IPS-NIHi11 (cell line): Measurements from ENCODE around the gene CEP43.
A peak's percentile ranks its signal among the peaks of the same experiment; 100 is the strongest.

Source experiments
- DNase-seq: peaks from one replicate; pipeline ENCODE4 v3.0.0; 2012; ENCODE audit warnings: mixed read lengths, low spot score

Gene CEP43

GRCh38 chr6:166966268-166966667, 32.9 kb upstream of the CEP43 start:
- DNase-seq = no peak

- DNase-seq = no peak
Observed at GRCh38 chr6:166969390-166970002, 29.7 kb upstream of the CEP43 start.

GRCh38 chr6:166970091-166970490, 29.1 kb upstream of the CEP43 start:
- no peak for DNase-seq

GRCh38 chr6:166970776-166971175, 28.4 kb upstream of the CEP43 start:
- no peak for DNase-seq

- no peak for DNase-seq
Observed at GRCh38 chr6:166971271-166971670, 27.9 kb upstream of the CEP43 start.

- no peak for DNase-seq
Observed at GRCh38 chr6:166972101-166972500, 27.1 kb upstream of the CEP43 start.

DNA sequence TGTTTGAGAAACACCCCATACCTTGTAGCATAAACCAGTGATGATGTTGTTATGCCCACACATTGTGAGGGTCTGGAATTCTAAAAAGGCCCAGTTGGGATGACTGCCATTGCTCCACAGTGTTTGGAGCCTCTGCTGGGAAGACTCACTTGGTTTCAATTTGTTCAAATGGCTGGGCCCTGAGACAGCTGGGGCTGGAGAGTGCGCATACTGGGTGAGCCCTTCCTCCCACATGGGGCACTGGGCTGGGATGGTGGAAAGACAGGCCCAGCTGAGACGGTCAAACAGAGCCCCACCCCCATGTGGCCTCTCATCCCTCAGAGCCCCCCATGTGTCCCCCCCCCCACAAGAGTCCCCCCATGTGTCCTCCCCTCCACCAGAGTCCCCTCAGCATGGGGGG, 22.6 kb upstream of the CEP43 start:
- DNase-seq = no peak

GRCh38 chr6:166977621-166978525, 21.3 kb upstream of the CEP43 start:
- no peak for DNase-seq

DNA sequence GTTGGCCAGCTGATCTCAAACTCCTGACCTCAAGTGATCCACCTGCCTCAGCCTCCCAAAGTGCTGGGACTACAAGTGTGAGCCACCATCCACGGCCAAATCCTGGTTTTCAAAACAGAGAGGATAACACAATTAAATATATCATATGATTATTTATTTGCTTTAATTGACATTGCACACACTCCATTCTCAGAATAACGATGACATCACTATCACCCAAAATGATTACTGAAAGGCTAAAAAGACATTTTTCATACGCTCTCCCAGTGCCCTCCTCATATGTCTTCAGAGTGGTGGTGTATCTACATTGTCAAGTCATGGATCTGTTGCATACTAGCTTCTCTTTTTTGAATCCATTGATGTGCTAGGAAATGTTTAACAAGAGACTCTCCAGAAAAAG, 18.5 kb upstream of the CEP43 start:
- DNase-seq = no peak

DNA sequence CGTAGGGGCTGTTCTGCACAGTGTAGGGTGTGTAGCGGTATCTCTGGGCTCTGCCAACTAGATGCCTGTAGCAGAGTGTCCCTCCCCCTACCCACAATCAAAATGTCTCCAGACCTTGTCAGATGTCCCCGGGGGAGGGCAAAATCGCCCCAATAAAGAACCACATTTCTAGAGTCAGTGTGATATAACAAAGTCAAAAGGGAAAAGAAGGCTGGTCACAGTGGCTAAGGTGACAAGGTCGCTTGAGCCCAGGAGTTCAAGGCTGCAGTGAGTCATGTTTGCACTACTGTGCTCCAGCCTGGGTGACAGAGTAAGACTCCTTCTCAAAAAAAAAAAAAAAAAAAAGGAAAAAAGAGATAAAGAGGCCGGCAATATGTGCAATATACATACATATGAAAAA, 11.7 kb upstream of the CEP43 start:
- DNase-seq = no peak

- DNase-seq = no peak
Observed at GRCh38 chr6:166987930-166988329, 11.3 kb upstream of the CEP43 start.

GRCh38 chr6:166988674-166989201, 10.5 kb upstream of the CEP43 start:
- peak; percentile 33 for DNase-seq

GRCh38 chr6:166989427-166990032, 9.7 kb upstream of the CEP43 start:
- DNase-seq = no peak

DNA sequence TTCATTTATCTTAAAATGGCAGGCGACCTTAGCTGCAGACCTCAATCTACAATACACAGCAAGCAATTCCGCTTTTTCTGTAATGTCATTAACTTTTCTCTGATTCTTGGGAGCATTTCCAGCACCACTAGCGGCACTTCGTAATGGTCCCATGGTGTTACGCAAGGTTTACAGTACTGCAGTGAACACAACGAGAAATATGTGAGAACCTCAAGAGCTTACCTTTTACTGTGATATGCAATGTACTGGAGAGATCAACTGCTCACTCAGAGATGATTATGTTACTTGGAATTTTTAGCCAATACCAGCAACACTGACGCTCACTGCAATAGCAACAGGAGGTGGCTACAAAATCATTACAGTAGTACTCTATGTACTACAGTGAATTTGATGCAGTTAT, 2.8 kb upstream of the CEP43 start:
- no peak for DNase-seq

GRCh38 chr6:166997348-166997747, 1.8 kb upstream of the CEP43 start:
- no peak for DNase-seq

DNA sequence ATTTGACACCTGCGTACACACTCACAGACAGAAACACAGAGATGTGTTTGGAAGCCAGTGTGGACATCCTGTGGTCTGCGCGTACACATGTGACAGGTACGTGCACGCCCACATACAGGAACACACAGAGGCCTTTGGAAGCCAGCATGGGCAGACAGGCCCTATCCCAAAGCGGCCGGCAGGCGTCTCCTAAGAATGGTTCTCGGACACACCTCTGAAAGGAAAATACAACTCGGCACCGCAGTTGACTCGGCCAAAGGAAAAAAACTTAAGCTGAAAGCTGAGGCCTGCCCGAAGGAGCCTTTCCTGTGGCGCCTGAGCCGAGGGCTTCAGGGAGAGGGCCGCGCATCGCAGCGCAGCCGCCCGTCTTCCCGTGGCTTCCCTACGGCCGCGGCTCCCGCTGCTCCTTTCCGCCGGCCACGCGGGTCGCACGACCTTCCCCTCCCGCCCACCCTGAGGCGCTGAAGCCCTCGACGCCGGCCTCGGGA, 1.4 kb upstream of the CEP43 start:
- DNase-seq = peak; percentile 70

- DNase-seq = peak; percentile 22
Observed at GRCh38 chr6:166998256-166999144, 697 bp upstream of the CEP43 start.

DNA sequence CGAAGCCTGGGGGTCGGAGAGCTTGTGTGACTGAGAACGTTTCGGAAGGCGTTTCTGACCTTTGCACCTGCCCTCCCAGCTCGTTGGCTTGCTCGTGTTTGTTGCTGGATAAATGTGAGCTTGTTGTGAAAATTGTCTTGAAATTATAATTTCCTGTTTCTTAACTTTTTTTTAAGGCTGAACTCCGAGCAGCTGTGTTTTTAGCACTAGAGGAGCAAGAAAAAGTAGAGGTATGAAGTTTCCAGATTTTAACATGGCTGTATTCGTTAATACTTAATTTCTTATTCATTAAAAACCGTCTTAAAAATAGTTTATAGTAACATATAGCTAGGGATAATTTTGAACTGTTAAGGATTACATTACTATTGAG, 672 bp downstream of the CEP43 start:
- DNase-seq = no peak

DNA sequence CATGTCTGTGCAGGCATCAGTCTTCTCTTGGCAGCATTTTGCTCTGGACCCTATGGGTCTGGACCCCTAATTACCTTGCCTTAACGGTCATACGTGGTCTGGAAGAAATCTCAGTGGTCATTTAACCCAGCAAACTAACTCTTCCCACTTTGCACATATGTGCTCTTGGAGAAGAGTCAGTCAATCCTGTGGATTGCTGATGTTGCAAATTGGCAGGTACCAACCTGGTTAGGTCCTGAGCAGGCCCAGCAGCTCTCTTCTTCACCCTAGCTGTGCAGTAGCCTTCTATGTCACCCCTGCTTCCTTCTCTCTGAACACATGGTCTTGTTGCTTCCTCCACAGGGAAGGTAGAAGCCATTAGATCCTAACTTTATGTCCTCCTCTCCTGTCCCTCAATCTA, 1.6 kb downstream of the CEP43 start:
- DNase-seq = no peak

DNA sequence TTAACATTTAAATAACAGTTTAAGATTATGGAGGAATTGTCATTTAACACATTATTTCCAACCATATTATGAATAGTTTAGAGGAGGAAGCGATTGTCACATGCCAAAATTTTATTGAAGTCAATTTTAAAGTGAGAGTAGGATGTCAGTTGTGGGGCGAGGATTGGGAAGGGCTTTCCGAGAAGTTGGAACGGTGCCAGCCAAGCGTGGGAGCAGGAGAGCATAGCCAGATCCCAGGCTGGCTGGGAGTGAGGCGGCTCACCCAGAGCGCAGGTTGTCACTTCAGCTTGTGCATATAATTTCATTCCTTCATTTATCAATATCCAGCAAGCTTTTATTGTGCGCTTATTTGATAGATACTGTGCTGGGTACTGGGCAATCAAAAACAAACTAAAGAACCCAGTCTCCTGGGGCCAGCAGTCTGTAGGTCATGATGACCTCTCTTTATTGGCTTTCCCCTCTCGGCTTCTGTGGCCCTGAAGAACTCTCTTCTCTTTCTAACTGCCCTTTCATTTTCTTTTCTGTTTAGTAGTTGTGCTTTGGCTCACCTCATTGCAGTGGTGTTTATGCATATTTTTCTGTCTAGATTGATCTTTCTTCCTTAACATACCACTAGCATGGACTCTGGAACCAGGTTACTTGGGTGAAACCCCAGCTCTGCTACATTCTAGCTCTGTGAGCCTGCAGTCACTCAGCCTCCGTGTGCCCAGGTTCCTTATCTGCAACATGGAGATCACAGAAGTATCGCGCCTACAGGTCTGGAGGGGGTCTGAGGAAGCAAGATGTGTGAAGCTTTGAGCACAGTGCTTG, 6.4 kb downstream of the CEP43 start:
- no peak for DNase-seq

DNA sequence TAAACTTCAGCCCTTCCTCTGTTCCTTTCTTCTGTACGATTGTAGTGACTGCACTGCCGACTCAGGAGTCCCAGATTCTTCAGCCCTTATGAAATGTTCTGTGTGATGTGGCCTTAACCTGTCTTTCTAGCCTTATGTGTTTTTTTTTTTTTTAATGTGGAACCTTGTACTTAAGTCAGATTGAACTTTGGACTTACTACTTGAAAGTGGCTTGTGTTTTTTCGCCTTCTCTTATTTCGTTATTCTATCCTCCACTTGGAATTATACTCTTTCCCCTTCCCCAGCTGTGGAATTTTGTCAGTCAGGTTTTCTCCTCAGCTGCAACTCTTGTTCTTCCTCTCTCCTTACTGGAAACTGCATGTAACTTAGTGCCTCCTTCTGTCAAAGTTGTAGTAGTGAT, 8.8 kb downstream of the CEP43 start:
- DNase-seq = no peak
